ENCODE results near the gene SLC13A3. TPM values are rescaled to one million over a fixed set of nuclear protein-coding genes. Genes with fewer than 3 reads are reported as not detected.
A peak's percentile ranks its signal among the peaks of the same experiment; 100 is the strongest.

The SLC13A3 gene
- total and polyA plus RNA-seq, 3 donors from 2014 or later, result 3.2 to 9.1 (median 4.1) TPM

GRCh38 chr20:46683939-46684750 is 32.9 kb upstream of the SLC13A3 start:
- 14 to 23% methylated on average over 23 of the region's 23 CpGs for WGBS, 2 donors
- intact Hi-C loops (cut with DNase I; ENCODE audit: low total_unique reads), result no loop called here
- H3K27ac ChIP-seq, result peak overlapping the region in 1 of 2 donors; percentile 31
- no peaks in the 10 kb centered on the region for H3K9me3 ChIP-seq
- peaks cover 27% of the 10 kb centered on the region for H3K4me1 ChIP-seq
- no peaks in the 10 kb centered on the region for H3K27me3 ChIP-seq
- H3K4me3 ChIP-seq, result peak overlapping the region in 1 of 2 donors; percentile 5
- H3K36me3 ChIP-seq (ENCODE audit: low read depth, missing control alignments), result no peaks in the 10 kb centered on the region
- DNase-seq, result peak; percentile 78
- no peak for TF ChIP-seq CTCF (IDR thresholded peaks at IDR 0.05)
- TF ChIP-seq POLR2A (IDR thresholded peaks at IDR 0.05), result no peak

GRCh38 chr20:46683668-46683938 is 32.3 kb upstream of the SLC13A3 start:
- no peak for TF ChIP-seq CTCF (IDR thresholded peaks at IDR 0.05)
- no peak for TF ChIP-seq POLR2A (IDR thresholded peaks at IDR 0.05)
- DNase-seq, result no peak
- Histone ChIP-seq H3K27me3 (no peaks in the 10 kb centered on the region), H3K4me3 (peak overlapping the region in 1 of 2 donors; percentile 5), H3K9me3 (no peaks in the 10 kb centered on the region), H3K4me1 (peaks cover 27% of the 10 kb centered on the region), H3K36me3 (ENCODE audit: low read depth, missing control alignments) (no peaks in the 10 kb centered on the region), H3K27ac (no peak overlapping the region)
- intact Hi-C loops (cut with DNase I; ENCODE audit: low total_unique reads), result no loop called here
- WGBS, 2 donors, result 11 to 24% methylated on average over 8 of the region's 8 CpGs

- peaks cover 23% of the 10 kb centered on the region for H3K4me1 ChIP-seq
- no peaks in the 10 kb centered on the region for H3K27me3 ChIP-seq
- TF ChIP-seq POLR2A (IDR thresholded peaks at IDR 0.05) (no peak), CTCF (IDR thresholded peaks at IDR 0.05) (no peak)
- 18 to 29% methylated on average over 12 of the region's 12 CpGs for WGBS, 2 donors
- H3K27ac ChIP-seq, result no peak overlapping the region
- H3K36me3 ChIP-seq (ENCODE audit: low read depth, missing control alignments), result no peaks in the 10 kb centered on the region
- intact Hi-C loops (cut with DNase I; ENCODE audit: low total_unique reads), result no loop called here
- no peak overlapping the region for H3K4me3 ChIP-seq
- no peaks in the 10 kb centered on the region for H3K9me3 ChIP-seq
- no peak for DNase-seq
Observed at GRCh38 chr20:46683011-46683667, 31.9 kb upstream of the SLC13A3 start.

- no peak for TF ChIP-seq CTCF (IDR thresholded peaks at IDR 0.05)
- no peak for TF ChIP-seq POLR2A (IDR thresholded peaks at IDR 0.05)
- H3K4me1 ChIP-seq, result peaks cover 16% of the 10 kb centered on the region
- no peak overlapping the region for H3K4me3 ChIP-seq
- H3K9me3 ChIP-seq, result no peaks in the 10 kb centered on the region
- intact Hi-C loops (cut with DNase I; ENCODE audit: low total_unique reads), result no loop called here
- H3K36me3 ChIP-seq (ENCODE audit: low read depth, missing control alignments), result no peaks in the 10 kb centered on the region
- no peak overlapping the region for H3K27ac ChIP-seq
- 78 to 79% methylated on average over 9 of the region's 9 CpGs for WGBS, 2 donors
- H3K27me3 ChIP-seq, result no peaks in the 10 kb centered on the region
- DNase-seq, result no peak
Observed at GRCh38 chr20:46682063-46682821, 31.0 kb upstream of the SLC13A3 start.
